ENCODE measurements around the gene NUP210L.

DNA sequence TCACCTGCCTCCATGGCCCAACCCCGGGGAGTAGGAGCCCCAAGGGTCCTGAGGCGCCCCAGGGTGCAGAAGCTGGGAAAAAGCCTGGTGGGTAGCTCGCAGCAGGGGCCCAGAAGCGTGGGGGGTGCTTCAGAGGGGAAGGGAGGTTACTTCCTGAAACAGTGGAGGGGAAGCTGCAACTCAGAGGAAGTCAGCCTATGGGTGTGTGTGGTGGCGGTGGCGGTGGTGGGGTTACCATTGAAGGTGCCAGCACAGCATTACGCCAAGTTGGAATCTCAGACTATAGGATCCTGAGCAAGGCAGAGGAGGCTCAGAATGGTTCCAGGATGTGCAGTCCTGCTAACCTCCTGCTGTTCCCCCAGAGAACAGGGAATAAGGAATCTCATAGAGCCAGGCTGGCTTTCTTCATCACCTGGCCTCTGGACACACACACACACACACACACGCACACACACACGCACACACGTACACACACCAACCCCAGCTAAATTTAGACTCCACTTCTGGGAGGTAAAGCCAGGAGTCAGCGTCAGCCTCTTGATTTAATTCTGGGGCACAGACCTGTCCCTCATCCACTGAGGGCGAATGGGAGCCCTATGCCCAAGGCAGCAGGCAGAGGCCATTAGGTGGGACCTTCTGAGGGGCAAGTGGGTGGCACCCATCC lies 209.6 kb downstream of the NUP210L start:
- TF ChIP-seq POLR2AphosphoS5 (IDR thresholded peaks at IDR 0.05; ENCODE audit: borderline replicate concordance, low read depth, low read length) = no peak; the same call in 1 of the 2 replicates
- TF ChIP-seq EZH2 (IDR thresholded peaks at IDR 0.05) = no peak
- no peak for TF ChIP-seq FOXP2 (optimal IDR thresholded peaks at IDR 0.05; ENCODE audit: control extremely low read depth, extremely low read length, insufficient read depth)

Data from SK-N-MC (cell line).